ENCODE data around the gene FNIP1. TPM values are rescaled to one million over a fixed set of nuclear protein-coding genes. Genes with fewer than 3 reads are reported as not detected.

The FNIP1 gene
- total and polyA plus RNA-seq, 9 of the 15 experiments (the other 6 are each of a cell fraction or from before 2014, with no cell fraction given), result 5.0 to 32.8 (median 18.4) TPM

DNA sequence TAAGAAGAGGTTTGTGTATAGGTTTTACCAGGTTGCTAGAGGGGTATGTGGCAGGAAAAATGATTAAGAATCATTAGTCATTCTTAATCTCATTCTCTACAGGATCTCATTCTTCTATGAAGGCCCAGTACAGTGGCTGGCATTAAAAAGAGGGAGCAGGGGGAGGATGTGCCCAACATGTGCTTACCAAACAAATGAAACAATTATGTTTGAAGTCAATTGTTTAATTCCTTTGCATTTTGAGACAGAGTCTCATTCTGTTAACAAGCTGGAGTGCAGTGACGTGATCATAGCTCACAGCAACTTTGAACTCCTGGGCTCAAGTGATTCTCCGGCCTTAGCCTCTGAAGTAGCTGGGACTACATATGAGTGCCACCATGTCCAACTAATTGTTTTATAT, 23.0 kb downstream of the FNIP1 start (continued):
- TF ChIP-seq, protein P1, sequence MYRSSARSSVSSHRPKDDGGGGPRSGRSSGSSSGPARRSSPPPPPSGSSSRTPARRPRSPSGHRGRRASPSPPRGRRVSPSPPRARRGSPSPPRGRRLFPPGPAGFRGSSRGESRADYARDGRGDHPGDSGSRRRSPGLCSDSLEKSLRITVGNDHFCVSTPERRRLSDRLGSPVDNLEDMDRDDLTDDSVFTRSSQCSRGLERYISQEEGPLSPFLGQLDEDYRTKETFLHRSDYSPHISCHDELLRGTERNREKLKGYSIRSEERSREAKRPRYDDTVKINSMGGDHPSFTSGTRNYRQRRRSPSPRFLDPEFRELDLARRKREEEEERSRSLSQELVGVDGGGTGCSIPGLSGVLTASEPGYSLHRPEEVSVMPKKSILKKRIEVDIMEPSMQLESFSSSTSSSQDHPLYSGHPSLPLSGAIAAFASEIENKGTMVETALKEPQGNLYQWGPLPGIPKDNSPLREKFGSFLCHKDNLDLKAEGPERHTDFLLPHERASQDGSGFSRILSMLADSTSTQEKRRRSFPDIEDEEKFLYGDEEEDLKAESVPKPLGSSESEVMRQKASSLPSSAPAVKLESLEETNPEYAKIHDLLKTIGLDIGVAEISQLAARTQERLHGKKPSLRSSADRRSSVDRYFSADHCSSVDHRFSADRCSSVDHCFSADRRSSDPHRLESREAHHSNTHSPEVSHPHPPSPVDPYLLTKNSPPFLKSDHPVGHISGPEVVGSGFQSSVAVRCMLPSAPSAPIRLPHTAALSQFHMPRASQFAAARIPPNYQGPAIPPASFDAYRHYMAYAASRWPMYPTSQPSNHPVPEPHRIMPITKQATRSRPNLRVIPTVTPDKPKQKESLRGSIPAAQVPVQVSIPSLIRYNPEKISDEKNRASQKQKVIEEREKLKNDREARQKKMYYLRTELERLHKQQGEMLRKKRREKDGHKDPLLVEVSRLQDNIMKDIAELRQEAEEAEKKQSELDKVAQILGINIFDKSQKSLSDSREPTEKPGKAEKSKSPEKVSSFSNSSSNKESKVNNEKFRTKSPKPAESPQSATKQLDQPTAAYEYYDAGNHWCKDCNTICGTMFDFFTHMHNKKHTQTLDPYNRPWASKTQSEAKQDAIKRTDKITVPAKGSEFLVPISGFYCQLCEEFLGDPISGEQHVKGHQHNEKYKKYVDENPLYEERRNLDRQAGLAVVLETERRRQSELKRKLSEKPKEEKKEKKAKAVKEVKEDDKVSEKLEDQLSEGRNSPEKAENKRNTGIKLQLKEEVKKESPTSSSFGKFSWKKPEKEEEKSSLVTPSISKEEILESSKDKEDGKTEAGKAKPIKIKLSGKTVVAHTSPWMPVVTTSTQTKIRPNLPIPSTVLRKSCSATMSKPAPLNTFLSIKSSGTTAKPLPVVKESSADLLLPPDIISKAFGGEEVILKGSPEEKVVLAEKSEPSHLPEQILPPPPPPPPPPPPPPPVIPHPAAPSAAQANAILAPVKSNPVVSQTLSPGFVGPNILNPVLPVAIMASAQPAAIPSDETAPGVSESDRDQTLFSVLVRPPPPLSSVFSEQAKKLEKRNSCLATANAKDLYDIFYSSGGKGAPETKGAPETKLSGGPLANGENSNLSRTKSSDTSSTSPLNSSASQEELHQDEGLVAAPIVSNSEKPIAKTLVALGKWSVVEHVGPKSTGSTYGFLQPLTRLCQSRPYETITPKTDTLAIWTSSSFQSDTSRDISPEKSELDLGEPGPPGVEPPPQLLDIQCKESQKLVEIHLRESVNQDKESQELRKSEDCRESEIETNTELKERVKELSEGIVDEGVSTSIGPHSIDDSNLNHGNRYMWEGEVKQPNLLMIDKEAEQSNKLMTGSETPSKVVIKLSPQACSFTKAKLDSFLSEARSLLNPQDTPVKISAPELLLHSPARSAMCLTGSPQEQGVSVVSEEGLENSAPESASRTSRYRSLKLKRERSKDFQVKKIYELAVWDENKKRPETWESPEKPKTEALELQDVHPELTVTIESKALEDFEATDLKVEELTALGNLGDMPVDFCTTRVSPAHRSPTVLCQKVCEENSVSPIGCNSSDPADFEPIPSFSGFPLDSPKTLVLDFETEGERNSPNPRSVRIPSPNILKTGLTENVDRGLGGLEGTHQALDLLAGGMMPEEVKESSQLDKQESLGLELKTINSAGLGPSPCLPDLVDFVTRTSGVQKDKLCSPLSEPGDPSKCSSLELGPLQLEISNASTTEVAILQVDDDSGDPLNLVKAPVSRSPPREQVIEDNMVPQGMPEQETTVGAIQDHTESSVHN (IDR thresholded peaks at IDR 0.05; ENCODE audit: borderline replicate concordance in 1 of 2, low read depth in 1 of 2), result no peak
- TF ChIP-seq MCM3 (IDR thresholded peaks at IDR 0.05) (no peak), CCAR2 (IDR thresholded peaks at IDR 0.05; ENCODE audit: low read depth, low read length) (no peak), GATA2 (CRISPR knock-in tag; IDR thresholded peaks at IDR 0.05) (no peak)

Data from K562 (cell line).